GM20000 (cell line): ENCODE measurements around the gene CRTAC1.

Experiments
- DNase-seq: peaks from one replicate; pipeline ENCODE4 v3.0.0; 2012; ENCODE audit warnings: low spot score
- TF ChIP-seq, protein P1 (sequence below): IDR thresholded peaks from 2 replicates; pipeline ENCODE4 v1.5.1; 2012; ENCODE audit warnings: mild to moderate bottlenecking, control low read depth; ENCODE audit errors: extremely low read depth, missing control alignments

The CRTAC1 gene

DNA sequence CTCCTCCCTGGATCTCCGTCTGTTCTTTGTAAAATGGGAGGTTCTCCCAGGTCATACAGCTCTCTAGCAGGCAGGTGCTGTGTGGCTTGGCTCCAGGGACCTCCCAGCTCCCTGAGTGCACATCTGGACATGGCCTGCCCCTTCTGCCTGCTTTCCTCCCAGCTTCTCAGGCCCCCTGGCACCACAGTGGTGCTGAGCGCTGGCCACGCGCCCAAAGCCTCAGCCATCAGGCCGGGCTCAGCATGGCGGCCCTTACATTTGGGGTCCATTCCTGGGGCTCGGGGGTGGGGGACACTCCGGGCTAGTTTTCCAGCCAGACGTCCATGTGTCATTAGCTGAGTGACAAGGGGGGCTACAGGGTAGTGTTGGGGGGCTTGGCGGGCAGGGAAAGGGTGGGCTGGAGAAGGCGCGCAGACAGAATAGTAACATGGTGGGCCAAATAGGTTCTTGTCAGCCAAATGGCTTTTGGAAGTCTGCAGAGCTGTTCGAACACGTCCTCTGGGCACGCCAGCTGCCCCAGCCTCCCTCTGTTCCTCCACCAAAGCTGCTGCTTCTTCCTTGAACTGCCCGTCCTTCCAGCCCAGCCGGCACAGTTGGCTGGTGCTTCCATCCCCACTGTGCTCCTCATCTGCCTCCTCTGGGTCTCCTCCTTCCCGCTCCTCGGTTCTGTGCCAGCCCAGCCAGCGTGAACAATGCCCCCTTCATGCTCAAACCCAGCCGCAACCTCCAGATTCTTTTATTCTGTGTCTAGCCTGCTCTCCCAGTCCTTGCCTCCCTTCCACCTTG lies 114.9 kb downstream of the CRTAC1 start:
- no peak for DNase-seq
- TF ChIP-seq, protein P1, sequence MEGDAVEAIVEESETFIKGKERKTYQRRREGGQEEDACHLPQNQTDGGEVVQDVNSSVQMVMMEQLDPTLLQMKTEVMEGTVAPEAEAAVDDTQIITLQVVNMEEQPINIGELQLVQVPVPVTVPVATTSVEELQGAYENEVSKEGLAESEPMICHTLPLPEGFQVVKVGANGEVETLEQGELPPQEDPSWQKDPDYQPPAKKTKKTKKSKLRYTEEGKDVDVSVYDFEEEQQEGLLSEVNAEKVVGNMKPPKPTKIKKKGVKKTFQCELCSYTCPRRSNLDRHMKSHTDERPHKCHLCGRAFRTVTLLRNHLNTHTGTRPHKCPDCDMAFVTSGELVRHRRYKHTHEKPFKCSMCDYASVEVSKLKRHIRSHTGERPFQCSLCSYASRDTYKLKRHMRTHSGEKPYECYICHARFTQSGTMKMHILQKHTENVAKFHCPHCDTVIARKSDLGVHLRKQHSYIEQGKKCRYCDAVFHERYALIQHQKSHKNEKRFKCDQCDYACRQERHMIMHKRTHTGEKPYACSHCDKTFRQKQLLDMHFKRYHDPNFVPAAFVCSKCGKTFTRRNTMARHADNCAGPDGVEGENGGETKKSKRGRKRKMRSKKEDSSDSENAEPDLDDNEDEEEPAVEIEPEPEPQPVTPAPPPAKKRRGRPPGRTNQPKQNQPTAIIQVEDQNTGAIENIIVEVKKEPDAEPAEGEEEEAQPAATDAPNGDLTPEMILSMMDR, result no peak

DNA sequence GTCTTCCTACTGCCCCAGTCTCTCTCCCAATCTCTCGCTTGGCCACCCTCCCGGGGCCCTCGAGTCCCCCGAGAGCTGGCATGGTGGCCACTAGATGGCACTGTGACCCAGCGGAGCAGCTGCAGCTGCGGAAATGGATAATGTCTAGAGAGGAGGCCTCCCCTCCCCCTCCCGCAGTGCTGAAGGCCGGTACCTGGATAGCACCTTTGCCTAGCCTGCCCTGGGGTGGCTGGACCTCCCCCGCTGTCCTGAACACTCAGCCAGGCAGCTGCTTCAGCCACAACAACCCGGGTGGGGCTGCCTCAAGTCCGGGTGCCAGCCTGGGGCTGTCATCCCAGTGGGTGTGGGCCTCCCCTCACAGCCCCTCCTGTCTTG lies 115.6 kb downstream of the CRTAC1 start:
- peak; percentile 77 for DNase-seq
- TF ChIP-seq, protein P1, result peak; percentile 90

DNA sequence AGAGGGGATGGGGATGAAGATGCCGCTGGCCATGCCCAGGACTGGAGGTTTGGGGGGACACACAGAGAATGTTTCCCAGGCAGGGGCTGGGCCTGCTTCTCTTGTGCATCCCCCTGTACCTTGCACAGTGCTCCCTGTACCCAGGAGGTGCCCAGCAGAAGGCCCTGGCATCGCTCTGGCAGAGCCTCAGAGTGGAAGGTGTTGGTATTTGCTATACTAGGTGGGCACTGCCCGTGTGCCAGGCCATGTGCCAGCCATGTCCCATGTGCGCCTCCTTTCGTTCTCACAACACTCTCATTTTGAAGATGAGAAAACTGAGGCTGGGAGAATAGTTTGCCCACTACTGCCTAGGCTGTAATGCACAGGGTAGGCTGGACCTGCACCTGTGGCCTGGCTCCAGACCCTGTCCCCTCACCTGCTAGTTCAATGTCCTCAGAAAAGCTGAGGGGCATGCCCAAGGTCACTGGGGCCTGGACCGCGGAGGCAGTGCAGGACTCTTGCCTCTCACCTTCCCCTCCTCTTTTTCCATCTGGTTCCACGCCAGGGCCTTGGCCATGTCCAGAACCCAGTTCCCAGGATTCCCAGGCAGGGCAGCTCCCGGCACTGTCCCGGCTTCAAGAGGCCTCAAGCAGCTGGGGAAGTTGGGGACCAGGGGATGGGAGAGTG lies 116.1 kb downstream of the CRTAC1 start:
- no peak for DNase-seq
- TF ChIP-seq, protein P1, result no peak

DNA sequence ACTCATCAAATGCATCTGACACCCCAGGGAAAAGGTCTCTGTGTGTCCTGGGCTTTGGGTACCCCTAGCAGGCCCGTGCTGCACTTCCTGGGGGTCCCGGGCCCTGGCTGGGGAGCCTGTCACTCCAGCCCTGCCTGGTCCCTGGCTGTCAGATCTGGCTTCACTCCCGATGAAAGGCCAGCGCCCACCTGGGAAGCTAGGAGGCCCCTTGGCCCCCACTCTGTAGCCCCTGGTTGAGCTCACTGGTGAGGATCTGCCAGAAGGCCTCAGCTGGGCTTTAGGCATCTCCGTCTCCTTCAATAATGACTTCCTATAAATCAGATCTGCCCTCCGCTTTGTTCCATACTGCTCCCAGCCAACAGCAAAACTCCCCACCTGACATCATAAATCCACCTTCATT lies 116.8 kb downstream of the CRTAC1 start:
- TF ChIP-seq, protein P1, result no peak
- DNase-seq, result no peak

DNA sequence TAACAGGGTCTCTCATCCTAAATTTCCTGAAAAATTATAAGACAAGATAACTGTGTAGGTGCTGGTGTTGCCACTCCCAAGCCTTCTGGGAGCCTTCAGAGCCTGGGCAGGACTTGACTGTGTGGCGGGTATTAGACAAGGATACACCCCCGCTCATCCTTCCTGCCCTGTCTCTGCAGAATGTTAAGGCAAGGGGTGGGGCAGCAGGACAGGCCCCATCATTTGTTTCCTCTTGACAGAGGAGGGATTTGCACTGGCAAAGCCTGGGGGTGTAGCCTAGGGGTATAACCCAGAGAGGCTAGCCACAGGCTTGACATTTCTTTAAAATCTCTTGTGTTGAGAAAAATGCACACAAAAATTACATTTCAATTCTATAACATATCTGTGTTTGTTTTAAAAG lies 117.2 kb downstream of the CRTAC1 start:
- no peak for DNase-seq
- TF ChIP-seq, protein P1, result no peak

DNA sequence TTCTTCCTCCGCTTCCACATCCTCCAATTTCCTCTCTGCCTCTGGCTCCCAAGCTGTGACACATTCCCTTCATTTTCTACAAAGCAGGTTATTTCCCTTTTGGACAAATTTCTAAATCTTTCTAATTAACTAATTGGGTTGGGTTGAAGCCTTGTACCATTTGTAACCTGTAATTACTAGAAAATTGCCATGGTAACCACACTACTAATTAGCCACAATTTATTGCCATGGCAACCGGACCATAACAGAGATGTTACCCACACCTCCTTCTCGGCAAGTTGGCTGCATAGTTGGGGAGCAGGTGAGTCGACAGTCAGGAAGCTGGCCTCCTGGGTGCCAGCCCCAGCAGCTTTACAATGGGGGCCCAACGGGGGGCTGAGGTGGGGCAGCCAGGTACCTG lies 119.2 kb downstream of the CRTAC1 start:
- TF ChIP-seq, protein P1, result no peak
- DNase-seq, result no peak

DNA sequence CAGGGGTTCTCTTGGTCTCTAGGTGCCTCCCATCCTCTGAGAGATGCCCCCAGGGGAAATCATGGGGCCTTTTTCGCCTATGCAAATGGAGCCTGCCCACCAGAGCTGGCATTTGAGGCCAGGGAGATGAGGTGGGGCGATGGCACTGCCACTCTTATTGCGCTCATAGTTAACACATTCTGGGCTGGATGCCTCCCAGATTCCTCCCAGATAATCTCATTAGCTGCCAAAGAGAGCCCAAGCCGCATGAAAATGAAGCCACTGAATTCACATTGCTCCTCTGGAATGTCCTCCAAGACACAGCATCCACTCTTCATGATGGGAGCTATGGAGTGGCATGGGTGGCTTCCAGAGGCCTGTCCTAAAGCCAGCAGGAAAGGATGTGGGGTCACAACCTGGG lies 119.8 kb downstream of the CRTAC1 start:
- TF ChIP-seq, protein P1, result no peak

More for the DNA sequence above, 119.8 kb downstream of the CRTAC1 start:
- no peak for DNase-seq
